GM13977 (cell line): ENCODE results near the gene SRP68.

ENCODE experiments used
- DNase-seq: peaks from one replicate; pipeline ENCODE4 v3.0.0; 2012; ENCODE audit warnings: low spot score
- in situ Hi-C: fragments of 300-500 bp; cut with MboI; formaldehyde crosslinking; loops from one replicate; pipeline ENCODE4 v1.12.0; 2022; ENCODE audit warnings: low sequenced_read_pairs, low pct_unique_long_range_greater_than_20kb, mixed read lengths, inconsistent platforms; ENCODE audit not compliant: unreplicated experiment
- TF ChIP-seq, protein P1 (sequence below): IDR thresholded peaks from 2 replicates; pipeline ENCODE4 v1.5.1; 2012; ENCODE audit warnings: mild to moderate bottlenecking, control low read depth; ENCODE audit not compliant: insufficient read depth; ENCODE audit errors: extremely low read depth, missing control alignments

Gene SRP68

DNA sequence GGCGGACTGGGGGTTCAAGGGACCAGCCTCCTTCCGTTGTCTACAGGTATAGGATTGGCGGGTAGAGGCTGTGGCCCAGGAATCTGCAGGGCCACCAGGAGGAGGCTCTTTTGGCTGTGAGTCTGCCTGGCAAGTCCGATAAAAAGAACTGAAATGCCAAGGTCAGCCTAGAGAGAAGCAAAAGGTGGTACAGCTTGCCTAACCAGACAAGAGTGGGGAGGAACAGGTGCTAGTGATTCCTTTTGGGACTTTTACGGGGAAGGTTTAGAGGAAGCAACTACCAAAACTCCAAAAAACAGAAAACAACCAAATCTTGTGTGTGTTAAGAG is 39.6 kb downstream of the SRP68 start:
- no peak for DNase-seq
- in situ Hi-C loops = no loop called here
- TF ChIP-seq, protein P1, sequence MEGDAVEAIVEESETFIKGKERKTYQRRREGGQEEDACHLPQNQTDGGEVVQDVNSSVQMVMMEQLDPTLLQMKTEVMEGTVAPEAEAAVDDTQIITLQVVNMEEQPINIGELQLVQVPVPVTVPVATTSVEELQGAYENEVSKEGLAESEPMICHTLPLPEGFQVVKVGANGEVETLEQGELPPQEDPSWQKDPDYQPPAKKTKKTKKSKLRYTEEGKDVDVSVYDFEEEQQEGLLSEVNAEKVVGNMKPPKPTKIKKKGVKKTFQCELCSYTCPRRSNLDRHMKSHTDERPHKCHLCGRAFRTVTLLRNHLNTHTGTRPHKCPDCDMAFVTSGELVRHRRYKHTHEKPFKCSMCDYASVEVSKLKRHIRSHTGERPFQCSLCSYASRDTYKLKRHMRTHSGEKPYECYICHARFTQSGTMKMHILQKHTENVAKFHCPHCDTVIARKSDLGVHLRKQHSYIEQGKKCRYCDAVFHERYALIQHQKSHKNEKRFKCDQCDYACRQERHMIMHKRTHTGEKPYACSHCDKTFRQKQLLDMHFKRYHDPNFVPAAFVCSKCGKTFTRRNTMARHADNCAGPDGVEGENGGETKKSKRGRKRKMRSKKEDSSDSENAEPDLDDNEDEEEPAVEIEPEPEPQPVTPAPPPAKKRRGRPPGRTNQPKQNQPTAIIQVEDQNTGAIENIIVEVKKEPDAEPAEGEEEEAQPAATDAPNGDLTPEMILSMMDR = no peak

DNA sequence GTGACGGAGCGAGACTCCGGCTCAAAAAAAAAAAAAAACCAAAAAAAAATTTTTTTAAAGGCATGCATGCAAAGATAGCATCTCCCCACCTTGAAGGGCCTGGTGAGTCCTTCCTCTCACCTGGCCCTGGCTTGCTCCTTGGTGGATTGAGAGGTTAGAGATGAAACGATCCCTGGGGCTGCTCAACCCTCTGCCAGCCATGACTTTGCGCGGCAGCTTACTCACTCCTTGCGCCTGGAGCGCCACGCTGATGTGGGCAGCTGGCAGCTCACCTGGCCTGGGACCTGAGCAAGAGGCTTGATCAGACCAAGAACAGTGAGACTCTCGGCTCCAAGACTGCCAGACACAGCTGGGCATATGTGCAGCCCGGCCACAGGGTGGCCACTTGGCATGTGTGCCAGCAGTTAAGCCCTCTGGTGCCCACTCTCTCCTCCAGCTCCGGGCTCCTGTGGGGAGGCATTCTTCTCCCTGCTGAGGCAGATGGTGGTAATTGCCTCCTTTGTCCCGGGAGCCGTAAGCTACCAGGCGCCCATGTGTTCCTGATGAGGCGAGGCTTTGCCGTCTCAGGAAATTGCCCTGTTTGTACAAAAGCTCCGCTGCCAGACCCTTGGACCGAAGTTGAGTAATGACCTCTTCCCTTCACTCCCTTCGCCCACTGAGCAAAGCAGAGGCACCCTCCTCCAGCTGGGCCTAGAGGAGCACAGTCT is 40.1 kb downstream of the SRP68 start:
- no peak for DNase-seq
- TF ChIP-seq, protein P1 = no peak

DNA sequence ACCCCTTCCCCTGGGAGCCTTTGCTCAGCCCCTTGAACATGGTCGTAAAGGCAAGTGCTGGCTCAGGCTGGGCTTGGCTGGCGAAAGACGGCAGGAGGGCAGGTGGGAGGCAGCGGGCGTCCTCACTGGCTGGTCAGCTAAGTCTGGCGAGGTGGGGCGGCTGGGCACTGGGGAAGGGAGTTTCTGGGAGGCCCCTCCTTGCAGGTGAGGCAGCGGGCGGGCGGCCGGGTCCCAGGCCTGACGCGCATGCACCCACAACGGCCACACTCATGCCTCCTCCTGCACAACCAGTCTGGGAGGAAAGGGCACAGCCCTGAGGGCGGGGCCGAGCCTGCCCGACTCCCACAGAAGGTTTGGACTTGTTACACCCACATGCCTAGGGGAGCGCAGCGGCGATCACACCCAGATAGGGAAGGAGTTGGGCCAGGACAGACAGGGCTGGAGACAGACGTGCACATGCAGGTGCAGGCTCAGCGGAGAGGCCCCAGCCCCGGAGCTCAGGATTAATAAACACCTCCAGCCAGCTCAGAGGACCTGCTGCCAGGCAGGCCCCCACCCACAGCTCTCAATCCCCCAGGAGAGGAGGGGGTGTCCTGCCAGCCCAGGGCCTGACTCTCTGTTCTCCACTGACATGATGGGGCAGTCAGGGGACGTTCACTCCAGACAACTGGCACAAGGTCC is 45.0 kb downstream of the SRP68 start, which contains the start of gene EVPL:
Gene EVPL, minus strand, starts transcription at position 148 of the 681 bp plus-strand sequence. Its CDS starts 108 bp downstream, at position 40.
- in situ Hi-C loops = no loop called here
- DNase-seq = no peak
- TF ChIP-seq, protein P1 = no peak

More for the DNA sequence above, 40.1 kb downstream of the SRP68 start:
- in situ Hi-C loops = no loop called here

- DNase-seq = no peak
- in situ Hi-C loops = no loop called here
- TF ChIP-seq, protein P1 = no peak
Measured at GRCh38 chr17:76026714-76027158, 45.6 kb downstream of the SRP68 start.

GRCh38 chr17:76025294-76025693 is 47.0 kb downstream of the SRP68 start:
- DNase-seq = no peak
- TF ChIP-seq, protein P1 = no peak
- in situ Hi-C loops = no loop called here

DNA sequence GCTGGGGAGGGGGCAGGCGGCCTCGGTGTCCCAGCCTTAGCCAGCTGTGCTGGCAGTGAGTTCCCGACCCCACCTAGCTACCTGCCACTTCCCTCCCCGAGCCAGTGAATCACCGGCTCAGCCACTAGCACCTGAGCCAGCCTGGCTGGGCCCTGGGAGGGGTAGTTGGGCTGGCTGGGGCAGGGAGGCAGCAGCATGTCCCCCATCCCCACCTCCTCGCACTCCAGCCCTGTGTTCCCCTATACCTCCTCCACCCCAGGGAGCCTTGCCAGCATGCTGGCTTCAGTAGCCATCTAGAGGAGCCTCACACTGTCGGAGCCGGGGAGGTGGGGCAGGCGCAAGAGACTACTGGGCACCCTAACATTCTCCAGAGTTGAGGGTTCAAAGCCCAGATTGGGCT is 48.0 kb downstream of the SRP68 start:
- in situ Hi-C loops = no loop called here
- DNase-seq = no peak
- TF ChIP-seq, protein P1 = no peak
